Fibroblast of the conjunctiva (primary cell): Measurements from ENCODE around the gene SCYL1.
"Not testable (repeated sequence)": the region's sequence is repeated elsewhere in the genome, so short reads cannot be mapped to it uniquely, and the experiment has no call there.

ENCODE experiments used
- DNase-seq: peaks from one replicate; pipeline ENCODE4 v3.0.0-alpha.2; 2010; ENCODE audit warnings: low read depth

Gene SCYL1

DNA sequence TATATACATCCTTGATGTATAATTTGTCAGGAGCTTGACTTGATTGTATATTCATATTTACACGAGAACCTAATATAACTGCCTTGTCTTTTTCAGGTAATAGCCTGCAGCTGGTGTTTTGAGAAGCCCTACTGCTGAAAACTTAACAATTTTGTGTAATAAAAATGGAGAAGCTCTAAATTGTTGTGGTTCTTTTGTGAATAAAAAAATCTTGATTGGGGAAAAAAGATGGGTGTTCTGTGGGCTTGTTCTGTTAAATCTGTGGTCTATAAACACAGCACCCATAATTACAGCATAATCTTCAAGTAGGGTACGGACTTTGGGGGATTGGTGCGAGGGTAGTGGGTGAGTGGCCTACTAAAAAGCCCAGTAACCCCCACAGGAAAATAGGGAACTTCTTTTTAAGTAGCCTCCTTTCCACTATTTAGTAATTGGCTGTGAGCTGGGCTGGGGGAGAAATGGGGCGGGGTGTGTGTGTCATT is 18.6 kb upstream of the SCYL1 start:
- DNase-seq, result no peak

DNA sequence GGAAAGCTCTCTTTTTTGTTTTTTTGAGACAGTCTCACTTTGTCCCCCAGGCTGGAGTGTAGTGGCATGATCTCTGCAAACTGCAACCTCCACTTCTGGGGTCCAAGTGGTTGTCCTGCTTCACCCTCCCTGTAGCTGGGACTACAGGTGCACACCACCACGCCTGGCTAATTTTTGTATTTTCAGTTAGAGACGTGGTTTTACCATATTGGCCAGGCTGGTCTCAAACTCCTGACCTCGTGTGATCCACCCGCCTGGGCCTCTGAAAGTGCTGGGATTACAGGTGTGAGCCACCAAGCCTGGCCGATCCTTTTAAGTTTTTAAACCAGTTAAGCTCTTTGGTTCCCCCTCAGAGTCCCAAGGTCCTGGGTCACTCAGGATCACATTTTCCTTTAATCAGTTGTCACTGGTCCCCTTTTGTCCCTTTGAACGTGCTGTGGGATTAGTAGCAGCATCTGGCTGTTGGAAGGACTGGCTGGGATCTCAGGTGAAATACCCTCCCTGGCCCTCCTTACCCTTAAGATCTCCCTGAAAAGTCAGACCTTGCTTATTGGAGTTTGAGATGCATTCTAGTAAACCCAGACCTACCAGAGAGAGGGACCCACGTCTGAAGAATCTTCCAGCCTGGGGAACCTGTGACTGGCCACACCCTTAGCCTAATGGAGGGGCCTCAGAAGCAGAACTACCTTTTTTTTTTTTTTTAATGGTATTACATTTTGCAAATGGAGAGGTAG is 17.9 kb upstream of the SCYL1 start:
- no peak for DNase-seq

DNA sequence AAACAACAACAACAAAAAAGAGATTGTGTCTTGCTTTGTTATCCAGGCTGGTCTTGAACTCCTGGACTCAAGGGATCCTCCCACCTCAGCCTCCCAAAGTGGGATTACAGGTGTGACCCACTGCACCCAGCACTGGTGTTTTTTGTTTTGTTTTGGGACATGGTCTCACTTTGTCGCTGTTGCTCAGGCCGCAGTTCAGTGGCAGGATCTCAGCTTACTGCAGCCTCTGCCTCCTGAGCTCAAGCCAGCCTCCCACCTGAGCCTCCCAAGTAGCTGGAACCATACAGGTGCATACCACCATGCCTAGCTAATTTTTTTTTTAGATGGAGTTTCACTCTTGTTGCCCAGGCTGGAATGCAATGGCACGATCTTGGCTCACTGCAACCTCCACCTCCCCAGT is 12.6 kb upstream of the SCYL1 start:
- DNase-seq, result not testable (repeated sequence)

DNA sequence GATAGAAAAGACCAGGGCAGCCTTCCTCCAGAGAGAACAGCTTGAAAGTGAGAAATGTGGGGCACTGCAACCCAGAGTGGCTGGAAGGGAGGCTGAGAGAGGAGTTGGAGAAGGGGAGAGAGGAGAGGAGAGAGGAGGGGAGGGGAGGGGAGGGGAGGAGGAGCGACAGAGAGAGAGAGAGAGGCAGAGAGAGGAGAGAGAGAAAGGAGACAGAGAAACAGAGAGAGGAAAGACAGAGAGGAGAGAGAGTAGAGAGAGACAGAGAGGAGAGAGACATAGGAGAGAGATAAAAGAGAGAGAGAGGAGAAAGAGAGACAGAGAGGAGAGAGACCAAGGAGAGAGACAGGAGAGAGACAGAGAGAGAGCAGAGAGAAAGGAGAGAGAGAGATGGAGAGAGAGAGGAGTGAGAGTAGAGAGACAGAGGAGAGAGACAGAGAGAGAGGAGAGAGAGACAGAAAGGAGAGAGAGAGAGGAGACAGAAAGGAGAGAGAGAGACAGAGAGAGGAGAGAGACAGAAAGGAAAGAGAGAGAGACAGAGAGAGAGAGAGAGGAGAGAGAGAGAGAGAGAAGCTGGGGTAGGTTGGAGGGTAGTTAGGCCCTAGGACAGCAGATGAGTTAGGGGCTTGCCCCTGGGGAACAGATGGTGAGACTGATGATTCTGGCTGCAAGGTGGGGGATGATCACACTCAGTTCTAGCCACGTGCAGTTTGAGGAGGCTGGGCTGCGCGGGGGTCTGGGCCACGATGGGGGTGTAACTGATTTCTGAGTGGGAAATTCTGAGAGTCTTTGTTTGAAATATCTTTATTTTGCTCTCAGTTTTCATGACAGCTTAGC is 8.5 kb upstream of the SCYL1 start:
- no peak for DNase-seq

DNA sequence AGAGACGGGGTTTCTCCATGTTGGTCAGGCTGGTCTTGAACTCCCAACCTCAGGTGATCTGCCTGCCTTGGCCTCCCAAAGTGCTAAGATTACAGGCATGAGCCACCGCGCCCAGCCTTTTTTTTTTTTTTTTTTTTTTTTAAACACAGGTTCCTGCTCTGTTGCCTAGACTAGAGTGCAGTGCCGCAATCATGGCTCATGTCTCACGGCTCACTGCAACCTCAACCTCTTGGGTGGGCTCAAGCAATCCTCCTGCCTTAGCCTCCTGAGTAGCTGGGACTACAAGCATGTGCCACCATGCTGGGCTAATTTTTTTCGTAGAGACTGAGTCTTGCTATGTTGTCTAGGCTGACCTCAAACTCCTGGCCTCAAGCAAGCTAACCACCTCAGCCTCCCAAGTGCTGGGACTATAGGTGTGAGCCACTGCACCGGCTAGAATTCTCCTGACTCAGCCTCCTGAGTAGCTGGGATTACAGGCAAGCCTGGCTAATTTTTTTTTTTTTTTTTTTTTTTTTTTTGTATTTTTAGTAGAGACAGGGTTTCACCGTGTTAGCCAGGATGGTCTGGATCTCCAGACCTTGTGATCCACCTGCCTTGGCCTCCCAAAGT is 5.8 kb upstream of the SCYL1 start:
- DNase-seq, result not testable (repeated sequence)

DNA sequence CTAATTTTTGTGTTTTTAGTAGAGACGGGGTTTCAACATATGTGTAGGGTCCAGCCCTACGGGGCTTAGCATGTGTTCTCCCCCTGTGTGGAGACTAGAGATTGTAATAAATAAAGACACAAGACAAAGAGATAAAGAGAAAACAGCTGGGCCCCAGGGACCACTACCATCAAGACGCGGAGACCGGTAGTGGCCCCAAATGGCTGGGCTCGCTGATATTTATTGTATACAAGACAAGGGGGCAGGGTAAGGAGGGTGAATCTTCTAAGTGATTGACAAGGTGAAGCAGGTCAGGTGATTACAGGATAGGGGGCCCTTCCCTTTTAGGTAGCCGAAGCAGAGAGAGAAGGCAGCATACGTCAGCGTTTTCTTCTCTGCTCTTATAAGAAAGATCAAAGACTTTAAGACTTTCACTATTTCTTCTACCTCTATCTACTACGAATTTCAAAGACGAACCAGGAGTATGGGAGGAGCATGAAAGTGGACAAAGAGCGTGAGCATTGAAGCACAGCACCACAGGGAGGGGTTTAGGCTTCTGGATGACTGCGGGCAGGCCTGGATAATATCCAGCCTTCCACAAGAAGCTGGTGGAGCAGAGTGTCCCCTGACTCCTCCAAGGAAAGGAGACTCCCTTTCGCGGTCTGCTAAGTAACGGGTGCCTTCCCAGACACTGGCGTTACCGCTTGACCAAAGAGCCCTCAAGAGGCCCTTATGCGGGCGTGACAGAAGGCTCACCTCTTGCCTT is 2.9 kb upstream of the SCYL1 start:
- DNase-seq, result not testable (repeated sequence)

DNA sequence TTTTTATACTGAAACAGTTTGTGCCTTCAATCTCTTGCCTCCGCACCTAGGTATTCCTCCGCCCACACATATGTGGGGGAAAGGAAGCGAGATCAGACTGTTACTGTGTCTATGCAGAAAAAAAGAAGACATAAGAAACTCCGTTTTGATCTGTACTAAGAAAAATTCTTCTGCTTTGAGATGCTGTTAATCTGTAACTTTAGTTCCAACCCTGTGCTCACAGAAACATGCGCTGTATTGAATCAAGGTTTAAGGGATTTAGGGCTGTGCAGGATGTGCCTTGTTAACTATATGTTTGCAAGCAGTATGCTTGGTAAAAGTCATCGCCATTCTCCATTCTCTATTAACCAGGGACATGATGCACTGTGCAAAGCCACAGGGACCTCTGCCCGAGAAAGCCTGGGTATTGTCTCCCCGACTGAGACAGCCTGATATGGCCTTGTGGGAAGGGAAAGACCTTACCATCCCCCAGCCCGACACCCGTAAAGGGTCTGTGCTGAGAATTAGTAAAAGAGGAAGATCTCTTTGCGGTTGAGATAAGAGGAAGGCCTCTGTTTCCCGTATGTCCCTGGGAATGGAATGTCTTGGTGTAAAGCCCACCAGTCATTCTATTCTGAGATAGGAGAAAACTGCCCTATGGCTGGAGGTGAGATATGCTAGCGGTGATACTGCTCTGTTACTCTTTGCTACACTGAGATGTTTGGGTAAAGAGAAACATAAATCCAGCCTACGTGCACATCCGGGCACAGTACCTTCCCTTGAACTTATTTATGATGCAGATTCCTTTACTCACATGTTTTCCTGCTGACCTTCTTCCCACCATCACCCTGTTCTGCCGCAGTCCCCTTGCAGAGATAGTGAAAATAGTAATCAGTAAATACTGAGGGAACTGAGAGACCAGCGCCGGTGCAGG is 1.9 kb upstream of the SCYL1 start:
- not testable (repeated sequence) for DNase-seq

DNA sequence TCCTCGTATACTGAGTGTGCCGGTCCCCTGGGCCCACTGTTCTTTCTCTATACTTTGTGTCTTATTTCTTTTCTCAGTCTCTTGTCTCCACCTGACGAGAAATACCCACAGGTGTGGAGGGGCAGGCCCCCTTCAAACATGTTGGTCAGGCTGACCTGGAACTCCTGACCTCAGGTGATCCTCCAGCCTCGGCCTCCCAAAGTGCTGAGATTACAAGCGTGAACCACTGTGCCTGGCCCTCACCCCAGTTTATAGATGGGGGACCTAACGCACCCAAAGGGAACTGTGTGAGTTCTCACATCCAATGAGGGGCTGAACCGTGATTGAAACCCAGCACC is 1.3 kb upstream of the SCYL1 start:
- DNase-seq, result not testable (repeated sequence)

DNA sequence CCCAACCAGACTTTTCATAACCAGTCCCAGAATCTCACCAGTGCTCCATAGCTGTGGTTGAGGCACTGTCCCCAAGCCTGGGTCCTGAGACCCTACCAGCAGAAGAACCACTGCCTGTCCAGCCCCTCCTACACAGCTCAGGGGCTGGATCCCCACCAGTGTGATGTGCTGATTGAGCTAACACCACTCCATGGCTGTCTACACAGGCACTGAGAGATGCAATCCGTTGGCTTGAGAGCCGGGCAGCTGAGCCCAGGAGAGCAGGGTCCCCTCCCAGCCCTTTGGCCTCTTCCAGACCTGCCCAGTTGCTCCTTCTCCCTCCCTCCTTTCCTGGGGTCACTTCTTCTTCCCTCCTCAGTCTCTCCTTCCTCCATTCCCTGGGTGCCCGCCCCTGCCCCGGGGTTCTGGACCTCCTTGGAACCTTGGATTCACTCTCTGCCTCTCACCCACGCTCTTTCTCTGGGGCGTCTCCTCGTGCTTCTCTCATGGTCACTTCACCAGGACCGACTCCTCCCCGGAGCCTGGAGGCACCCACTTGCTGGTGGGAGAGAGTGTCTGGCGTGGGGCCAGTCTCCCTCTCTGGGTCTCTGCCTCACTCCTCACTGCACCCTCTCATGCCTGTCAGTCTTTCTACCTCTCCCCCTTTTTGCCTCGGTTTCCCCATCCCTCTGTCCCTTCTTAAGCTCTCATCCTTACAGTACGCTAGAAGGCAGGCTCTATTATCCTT is 706 bp upstream of the SCYL1 start:
- DNase-seq, result no peak

DNA sequence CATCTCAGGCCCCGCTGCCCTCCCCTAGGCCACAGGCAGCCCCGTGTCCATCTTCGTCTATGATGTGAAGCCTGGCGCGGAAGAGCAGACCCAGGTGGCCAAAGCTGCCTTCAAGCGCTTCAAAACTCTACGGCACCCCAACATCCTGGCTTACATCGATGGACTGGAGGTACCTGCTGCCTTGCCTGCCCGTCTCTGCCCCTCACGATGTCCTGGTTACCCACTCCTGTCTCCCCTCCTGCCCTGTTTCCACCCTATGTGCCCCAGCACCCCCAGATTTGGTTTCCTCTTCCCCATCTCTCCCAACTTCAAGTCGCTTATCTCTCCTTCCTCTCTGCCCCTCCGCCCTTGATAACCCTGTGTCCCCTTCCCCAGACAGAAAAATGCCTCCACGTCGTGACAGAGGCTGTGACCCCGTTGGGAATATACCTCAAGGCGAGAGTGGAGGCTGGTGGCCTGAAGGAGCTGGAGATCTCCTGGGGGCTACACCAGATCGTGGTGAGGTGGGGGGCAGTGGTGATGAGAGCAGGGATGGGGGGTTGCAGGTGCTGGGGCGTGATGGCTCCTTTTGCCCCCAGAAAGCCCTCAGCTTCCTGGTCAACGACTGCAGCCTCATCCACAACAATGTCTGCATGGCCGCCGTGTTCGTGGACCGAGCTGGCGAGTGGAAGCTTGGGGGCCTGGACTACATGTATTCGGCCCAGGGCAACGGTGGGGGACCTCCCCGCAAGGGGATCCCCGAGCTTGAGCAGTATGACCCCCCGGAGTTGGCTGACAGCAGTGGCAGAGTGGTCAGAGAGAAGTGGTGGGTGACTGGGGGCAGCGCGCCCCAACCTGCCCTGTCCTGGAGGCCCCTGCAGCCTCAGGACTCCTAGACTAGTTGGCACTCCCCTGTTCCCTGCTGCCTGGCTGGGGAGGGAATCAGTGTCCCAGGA is 930 bp downstream of the SCYL1 start:
- DNase-seq, result no peak

DNA sequence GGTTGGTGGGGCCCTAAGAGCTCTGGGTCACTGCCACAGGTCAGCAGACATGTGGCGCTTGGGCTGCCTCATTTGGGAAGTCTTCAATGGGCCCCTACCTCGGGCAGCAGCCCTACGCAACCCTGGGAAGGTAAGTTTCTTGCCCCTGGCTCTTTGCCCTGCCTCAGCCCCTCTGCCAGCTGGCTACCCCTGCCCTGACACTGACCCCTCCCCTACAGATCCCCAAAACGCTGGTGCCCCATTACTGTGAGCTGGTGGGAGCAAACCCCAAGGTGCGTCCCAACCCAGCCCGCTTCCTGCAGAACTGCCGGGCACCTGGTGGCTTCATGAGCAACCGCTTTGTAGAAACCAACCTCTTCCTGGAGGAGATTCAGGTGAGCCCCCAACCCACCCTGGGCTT is 1.9 kb downstream of the SCYL1 start:
- DNase-seq, result no peak

DNA sequence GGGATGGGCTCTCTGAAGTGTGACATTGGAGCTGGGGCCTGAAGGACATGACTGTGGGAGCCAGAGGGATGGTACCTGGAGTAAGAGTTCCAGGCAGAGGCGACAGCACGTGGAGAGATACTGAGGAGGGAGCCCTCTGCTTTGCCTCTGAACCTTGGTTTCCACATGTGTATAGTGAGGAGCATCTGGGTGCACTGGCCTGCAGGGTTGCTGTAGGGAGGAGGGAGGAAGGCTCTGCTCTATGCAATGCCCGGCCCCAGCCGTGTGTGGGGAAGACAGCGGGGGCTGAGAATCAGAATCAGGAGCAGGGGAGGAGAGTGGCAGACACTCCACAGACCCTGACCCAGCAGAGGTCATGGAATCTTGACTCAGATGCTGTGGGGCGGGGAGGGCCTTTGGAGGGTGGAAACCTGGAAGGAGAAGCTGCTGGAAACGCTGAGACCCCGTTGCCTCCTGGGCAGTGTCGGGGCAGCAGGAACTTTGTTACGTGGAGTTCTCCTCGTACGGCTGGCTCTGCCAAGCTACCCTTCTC is 4.0 kb downstream of the SCYL1 start:
- no peak for DNase-seq

DNA sequence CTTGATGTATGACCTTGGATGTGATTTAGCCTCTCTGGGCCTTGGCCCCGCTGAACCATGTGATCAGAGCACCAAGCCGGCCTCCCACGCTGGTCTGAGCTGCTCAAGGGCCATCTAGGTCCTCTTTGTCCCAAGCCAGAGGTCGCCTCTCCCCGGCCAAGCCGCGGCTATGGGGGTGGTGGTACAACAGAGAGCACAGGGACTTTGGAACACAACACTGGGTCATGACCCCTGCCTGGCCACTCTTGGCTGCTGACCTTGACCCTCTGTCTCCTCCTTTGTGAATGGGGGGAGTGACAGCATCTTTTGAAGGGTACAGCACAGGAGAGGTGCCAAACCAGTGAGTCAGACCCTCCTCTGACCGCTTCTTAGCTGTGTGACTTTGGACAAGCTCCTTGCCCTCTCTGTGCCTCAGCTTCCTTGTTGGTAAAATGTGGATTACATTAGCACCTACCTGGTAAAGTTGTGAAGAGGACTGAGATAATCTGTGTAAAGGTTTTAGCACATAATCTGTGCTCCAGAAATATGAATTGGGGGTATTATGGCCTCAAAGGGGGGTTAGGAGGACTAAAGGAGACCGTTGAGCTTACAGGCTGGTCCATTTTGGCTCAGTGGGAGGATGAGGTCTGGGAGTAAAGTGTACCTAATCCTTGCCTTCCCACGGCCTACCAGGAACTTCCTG is 4.7 kb downstream of the SCYL1 start:
- DNase-seq, result no peak

DNA sequence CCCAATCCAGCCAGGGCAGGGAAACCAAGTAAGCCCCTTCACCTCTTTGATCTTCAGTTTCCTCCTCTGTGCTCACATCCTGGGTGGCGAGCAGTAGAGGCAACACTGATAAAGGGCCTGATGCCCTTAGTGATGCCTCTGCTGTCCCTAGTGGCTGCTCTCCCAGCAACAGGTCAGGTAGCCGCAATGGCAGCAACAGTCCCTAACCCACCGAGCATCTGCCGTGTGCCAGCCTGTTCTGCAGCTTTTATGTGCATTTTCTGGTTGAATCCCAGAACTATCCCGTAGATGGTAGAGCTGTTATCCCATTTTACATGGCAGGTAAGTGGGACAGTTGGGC is 5.2 kb downstream of the SCYL1 start:
- DNase-seq, result no peak

DNA sequence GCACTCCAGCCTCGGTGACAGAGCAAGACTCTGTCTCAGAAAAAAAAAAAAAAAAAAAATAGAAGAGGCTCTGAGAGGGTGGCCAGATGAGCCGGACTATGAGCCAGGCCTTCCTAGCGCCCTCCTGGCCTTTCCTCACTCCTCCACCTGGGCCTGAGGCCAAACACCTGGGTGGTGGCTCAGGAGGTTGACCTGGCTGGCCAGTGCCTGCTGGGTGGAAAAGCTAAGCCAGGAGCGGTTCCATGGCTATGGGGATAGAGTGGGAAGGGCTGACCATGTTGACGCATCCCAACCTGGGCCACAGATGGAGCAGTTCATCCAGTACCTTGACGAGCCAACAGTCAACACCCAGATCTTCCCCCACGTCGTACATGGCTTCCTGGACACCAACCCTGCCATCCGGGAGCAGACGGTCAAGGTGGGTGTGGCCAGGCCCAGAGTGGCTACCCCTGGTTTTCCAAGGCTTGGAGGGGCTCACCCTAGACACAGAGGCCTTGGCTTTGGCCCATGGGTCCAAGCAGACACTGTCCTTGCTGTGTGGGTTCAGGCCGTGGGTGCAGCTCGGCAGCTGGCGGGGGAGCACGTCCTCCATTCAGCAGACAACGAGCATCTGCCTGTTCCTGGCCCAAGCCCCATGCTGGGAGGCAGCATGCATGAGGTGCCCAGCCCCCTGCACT is 7.6 kb downstream of the SCYL1 start:
- DNase-seq, result no peak

DNA sequence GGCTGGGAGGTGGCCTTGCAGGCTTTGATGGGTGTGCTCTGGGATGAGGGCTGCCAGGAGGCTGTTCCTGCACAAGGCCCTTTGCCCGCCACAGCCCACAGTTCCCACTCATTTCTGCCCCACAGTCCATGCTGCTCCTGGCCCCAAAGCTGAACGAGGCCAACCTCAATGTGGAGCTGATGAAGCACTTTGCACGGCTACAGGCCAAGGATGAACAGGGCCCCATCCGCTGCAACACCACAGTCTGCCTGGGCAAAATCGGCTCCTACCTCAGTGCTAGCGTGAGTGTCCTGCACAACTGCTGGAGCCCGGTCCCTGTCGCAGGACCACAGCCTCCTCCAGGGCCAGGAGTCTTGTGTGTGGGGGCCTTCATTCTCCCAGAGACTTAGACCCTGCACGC is 10.2 kb downstream of the SCYL1 start:
- no peak for DNase-seq

DNA sequence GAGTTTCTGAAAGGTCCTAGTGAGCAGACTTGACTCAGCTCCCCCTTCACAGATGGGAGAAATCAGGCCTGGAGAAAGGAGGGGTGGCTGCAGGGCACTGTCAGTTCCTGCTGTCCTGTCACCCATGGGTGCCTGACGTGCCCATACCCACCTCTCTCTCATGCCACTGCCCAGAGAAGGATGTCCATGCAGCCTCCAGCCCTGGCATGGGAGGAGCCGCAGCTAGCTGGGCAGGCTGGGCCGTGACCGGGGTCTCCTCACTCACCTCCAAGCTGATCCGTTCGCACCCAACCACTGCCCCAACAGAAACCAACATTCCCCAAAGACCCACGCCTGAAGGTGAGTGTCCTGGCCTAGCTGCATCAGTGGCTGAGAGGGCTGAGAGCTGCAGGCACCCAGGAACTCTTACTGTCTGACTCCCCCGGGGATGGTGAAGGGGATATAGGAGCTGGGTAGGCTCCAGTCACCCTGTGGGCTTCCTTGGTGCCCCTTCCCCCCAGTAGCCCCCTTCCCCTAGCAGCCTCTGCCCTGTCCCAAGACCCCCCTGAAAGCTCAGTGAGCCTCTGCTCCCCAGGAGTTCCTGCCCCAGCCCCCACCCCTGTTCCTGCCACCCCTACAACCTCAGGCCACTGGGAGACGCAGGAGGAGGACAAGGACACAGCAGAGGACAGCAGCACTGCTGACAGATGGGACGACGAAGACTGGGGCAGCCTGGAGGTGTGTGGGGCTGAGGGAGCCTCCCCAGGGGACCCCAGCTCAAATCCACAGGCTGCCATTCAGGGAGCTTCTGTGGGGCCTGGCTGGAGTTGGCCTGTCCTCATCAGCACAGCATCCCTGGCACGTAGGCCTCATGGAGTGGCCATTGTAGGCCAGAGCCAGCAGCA is 11.8 kb downstream of the SCYL1 start:
- no peak for DNase-seq
